ENCODE data around the gene C12orf75. TPM values are rescaled to one million over a fixed set of nuclear protein-coding genes. Genes with fewer than 3 reads are reported as not detected.
A peak's percentile ranks its signal among the peaks of the same experiment; 100 is the strongest.
"Not testable (repeated sequence)": the region's sequence is repeated elsewhere in the genome, so short reads cannot be mapped to it uniquely, and the experiment has no call there.

Gene C12orf75
- 149 TPM for polyA plus RNA-seq (2012; ENCODE audit: insufficient read depth, insufficient read length)

- DNase-seq (ENCODE audit: low read depth, low spot score), result peak; percentile 91
- H3K4me3 ChIP-seq (ENCODE audit: low read length), result peak within 1 kb of the TSS; percentile 71
These were observed at the start of gene C12orf75 for GRCh38 chr12:105330283-105330930. C12orf75 (plus strand) TSS chr12:105330691; CDS start chr12:105330892, 201 bp downstream.

GRCh38 chr12:105280966-105281693 lies 49.4 kb upstream of the C12orf75 start:
- DNase-seq (ENCODE audit: low read depth, low spot score), result no peak
- H3K4me3 ChIP-seq (ENCODE audit: low read length), result no peak overlapping the region

GRCh38 chr12:105281694-105282049 lies 48.8 kb upstream of the C12orf75 start:
- DNase-seq (ENCODE audit: low read depth, low spot score), result no peak

GRCh38 chr12:105285378-105285777 lies 45.1 kb upstream of the C12orf75 start:
- H3K4me3 ChIP-seq (ENCODE audit: low read length), result no peak overlapping the region
- no peak for DNase-seq (ENCODE audit: low read depth, low spot score)

More at GRCh38 chr12:105281694-105282049, 48.8 kb upstream of the C12orf75 start:
- no peak overlapping the region for H3K4me3 ChIP-seq (ENCODE audit: low read length)

- DNase-seq (ENCODE audit: low read depth, low spot score), result no peak
- H3K4me3 ChIP-seq (ENCODE audit: low read length), result no peak overlapping the region
These were observed 43.1 kb upstream of the C12orf75 start for GRCh38 chr12:105287408-105287807.

GRCh38 chr12:105288311-105288996 lies 42.0 kb upstream of the C12orf75 start:
- DNase-seq (ENCODE audit: low read depth, low spot score), result no peak
- H3K4me3 ChIP-seq (ENCODE audit: low read length), result no peak overlapping the region

GRCh38 chr12:105289114-105289904 lies 41.2 kb upstream of the C12orf75 start:
- DNase-seq (ENCODE audit: low read depth, low spot score), result no peak
- H3K4me3 ChIP-seq (ENCODE audit: low read length), result no peak overlapping the region

GRCh38 chr12:105291531-105291930 lies 39.0 kb upstream of the C12orf75 start:
- no peak for DNase-seq (ENCODE audit: low read depth, low spot score)
- no peak overlapping the region for H3K4me3 ChIP-seq (ENCODE audit: low read length)

GRCh38 chr12:105292705-105293104 lies 37.8 kb upstream of the C12orf75 start:
- no peak overlapping the region for H3K4me3 ChIP-seq (ENCODE audit: low read length)
- DNase-seq (ENCODE audit: low read depth, low spot score), result no peak

GRCh38 chr12:105293187-105293586 lies 37.3 kb upstream of the C12orf75 start:
- no peak for DNase-seq (ENCODE audit: low read depth, low spot score)
- H3K4me3 ChIP-seq (ENCODE audit: low read length), result no peak overlapping the region

GRCh38 chr12:105294161-105294560 lies 36.3 kb upstream of the C12orf75 start:
- H3K4me3 ChIP-seq (ENCODE audit: low read length), result no peak overlapping the region
- DNase-seq (ENCODE audit: low read depth, low spot score), result no peak

GRCh38 chr12:105294886-105295479 lies 35.5 kb upstream of the C12orf75 start:
- no peak overlapping the region for H3K4me3 ChIP-seq (ENCODE audit: low read length)
- no peak for DNase-seq (ENCODE audit: low read depth, low spot score)

GRCh38 chr12:105296116-105297089 lies 34.1 kb upstream of the C12orf75 start:
- no peak for DNase-seq (ENCODE audit: low read depth, low spot score)
- H3K4me3 ChIP-seq (ENCODE audit: low read length), result no peak overlapping the region

- no peak for DNase-seq (ENCODE audit: low read depth, low spot score)
- H3K4me3 ChIP-seq (ENCODE audit: low read length), result no peak overlapping the region
These were observed 29.6 kb upstream of the C12orf75 start for GRCh38 chr12:105300883-105301282.

GRCh38 chr12:105301696-105302095 lies 28.8 kb upstream of the C12orf75 start:
- DNase-seq (ENCODE audit: low read depth, low spot score), result no peak

GRCh38 chr12:105302986-105303385 lies 27.5 kb upstream of the C12orf75 start:
- DNase-seq (ENCODE audit: low read depth, low spot score); H3K4me3 ChIP-seq (ENCODE audit: low read length): not testable (repeated sequence)

More at GRCh38 chr12:105301696-105302095, 28.8 kb upstream of the C12orf75 start:
- no peak overlapping the region for H3K4me3 ChIP-seq (ENCODE audit: low read length)

GRCh38 chr12:105304626-105305025 lies 25.9 kb upstream of the C12orf75 start:
- H3K4me3 ChIP-seq (ENCODE audit: low read length); DNase-seq (ENCODE audit: low read depth, low spot score): not testable (repeated sequence)

Data from Jurkat, Clone E6-1 (cell line).